Omental fat pad (tissue), 4 donors: ENCODE data around the gene RALGPS1. TPM values are rescaled to one million over a fixed set of nuclear protein-coding genes. Genes with fewer than 3 reads are reported as not detected.

Experiments used
- ATAC-seq: fragments of 150-250 bp; one replicate; pipeline ENCODE4 v1.9.1; 2016; ENCODE audit warnings: mild to moderate bottlenecking, moderate library complexity; ENCODE audit not compliant: low FRiP score
- DNase-seq: peaks from one replicate; pipeline ENCODE4 v3.0.0-alpha.2; 2019; ENCODE audit warnings: low spot score
- CTCF ChIP-seq, 3 donors: fragments of 450-650 bp; IDR thresholded peaks; one replicate each; pipeline ENCODE4 v1.5.1; 2016 to 2017; ENCODE audit warnings: antibody characterized with exemption in 3 of 3, mild to moderate bottlenecking in 3 of 3, moderate library complexity in 2 of 3
- total RNA-seq, 4 donors: library from RNA; depleted of rRNA; stranded (reverse); fragments of >200 nt; gene quantifications; one replicate each; pipeline ENCODE4 v1.1.0, GENCODE V29; 2016

Gene RALGPS1
- total RNA-seq, 4 donors from 2014 or later: 4.0 to 15.3 (median 4.8) TPM

- DNase-seq (no peak), ATAC-seq (no peak)
- no peak for TF ChIP-seq CTCF (IDR thresholded peaks at IDR 0.05)
These were observed 268.5 kb downstream of the RALGPS1 start for GRCh38 chr9:127182901-127183746.

DNA sequence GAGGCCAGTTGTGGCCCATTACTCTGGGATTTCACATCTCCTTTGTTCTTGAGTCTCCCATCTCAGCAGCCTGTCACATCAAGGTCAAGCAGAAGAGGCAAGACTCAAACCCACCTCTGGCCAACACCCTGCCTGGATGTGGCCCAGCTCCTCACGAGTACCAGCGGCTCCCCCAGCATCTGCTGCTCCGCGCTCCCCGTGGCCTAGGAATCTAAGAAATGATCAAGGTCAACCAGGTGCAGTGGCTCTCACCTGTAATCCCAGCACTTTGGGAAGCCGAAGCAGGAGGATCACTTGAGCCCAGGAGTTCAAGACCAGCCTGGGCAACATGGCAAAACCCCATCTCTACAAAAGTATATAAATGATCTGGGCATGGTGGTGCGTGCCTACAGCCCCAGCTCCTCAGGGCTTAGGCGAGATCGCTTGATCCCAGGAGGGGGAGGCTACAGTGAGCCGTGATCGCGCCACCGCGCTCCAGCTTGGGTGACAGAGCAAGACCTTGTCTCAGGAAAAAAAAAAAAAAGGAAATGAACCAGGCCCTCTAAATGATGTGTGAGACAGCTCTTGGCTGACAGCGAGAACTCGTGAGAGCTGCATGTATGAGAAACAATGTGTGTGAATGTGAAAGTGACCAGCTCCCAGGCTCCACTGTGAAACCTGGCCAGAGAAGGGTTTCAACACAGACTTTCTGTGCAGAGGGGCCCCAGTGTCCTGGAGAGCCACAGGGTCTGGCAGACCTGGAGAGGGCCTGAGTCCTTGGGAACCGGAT lies 269.4 kb downstream of the RALGPS1 start:
- TF ChIP-seq CTCF (IDR thresholded peaks at IDR 0.05): no peak
- ATAC-seq (no peak), DNase-seq (no peak)

DNA sequence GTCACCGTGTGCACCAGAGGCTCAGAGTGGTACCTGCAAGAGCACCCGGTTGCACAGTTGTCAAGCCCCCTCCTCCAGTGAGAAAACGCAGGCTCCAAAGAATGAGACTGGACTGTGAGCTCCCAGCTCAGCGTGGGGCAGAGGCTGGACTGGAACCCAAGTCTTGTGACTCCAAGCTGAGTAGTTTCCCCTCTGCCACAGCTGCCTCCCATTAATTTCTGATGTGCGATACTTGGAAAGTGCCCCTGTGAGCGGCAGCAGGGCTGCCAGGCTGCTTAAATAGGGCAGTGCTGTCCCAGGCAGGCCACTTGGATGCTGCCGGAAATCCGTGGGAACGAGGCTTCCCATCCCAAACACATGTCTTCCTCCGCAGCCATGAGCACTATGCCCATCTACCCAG lies 270.1 kb downstream of the RALGPS1 start:
- DNase-seq (no peak), ATAC-seq (no peak)
- TF ChIP-seq CTCF (IDR thresholded peaks at IDR 0.05): no peak

DNA sequence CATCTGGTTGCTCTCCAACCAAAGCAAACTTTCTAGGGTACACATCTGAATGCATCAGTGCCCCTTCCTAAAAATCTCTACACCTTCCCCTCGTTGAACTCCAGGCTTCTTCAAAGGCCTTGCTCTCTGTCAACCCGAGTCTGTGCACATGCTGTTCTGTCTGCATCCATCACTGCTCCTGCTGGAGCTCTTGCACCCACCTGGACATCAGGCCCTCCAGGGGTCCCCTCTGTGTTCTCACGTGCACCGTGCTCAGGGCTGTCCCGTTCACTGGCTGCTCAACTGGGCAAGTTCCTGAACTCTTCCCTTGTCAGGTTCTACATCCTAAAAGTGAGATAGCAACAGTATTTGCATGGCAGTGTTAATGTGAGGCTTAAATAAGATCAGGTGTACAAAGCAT lies 270.6 kb downstream of the RALGPS1 start:
- no peak for DNase-seq
- no peak for ATAC-seq
- TF ChIP-seq CTCF (IDR thresholded peaks at IDR 0.05): no peak

GRCh38 chr9:127185931-127186781 lies 271.6 kb downstream of the RALGPS1 start:
- no peak for TF ChIP-seq CTCF (IDR thresholded peaks at IDR 0.05)
- DNase-seq (peak; percentile 55), ATAC-seq (peak; percentile 81)

- ATAC-seq (no peak), DNase-seq (no peak)
- TF ChIP-seq CTCF (IDR thresholded peaks at IDR 0.05): no peak
These were observed 272.2 kb downstream of the RALGPS1 start for GRCh38 chr9:127186806-127187205.
